HG03521 (cell line): ENCODE measurements around the gene NRTN.
"Not testable (repeated sequence)": the region's sequence is repeated elsewhere in the genome, so short reads cannot be mapped to it uniquely, and the experiment has no call there.

Experiments used
- ATAC-seq: cut with Tn5 transposase; IDR thresholded peaks from one replicate; pipeline ENCODE4 v1.9.1; 2021; ENCODE audit warnings: mild to moderate bottlenecking, moderate library complexity; ENCODE audit not compliant: unreplicated experiment

Gene NRTN

GRCh38 chr19:5832527-5833216 lies 27.8 kb downstream of the NRTN start:
- no peak for ATAC-seq

GRCh38 chr19:5837761-5838352 lies 33.0 kb downstream of the NRTN start:
- ATAC-seq, result no peak

GRCh38 chr19:5838353-5839064 lies 33.6 kb downstream of the NRTN start:
- ATAC-seq, result no peak

GRCh38 chr19:5839065-5840017 lies 34.5 kb downstream of the NRTN start, which contains the start of gene FUT6:
FUT6 (minus strand) TSS chr19:5839702; CDS start chr19:5832567, 7,135 bp downstream.
- ATAC-seq, result no peak

- not testable (repeated sequence) for ATAC-seq
Observed at GRCh38 chr19:5841735-5842111, 36.9 kb downstream of the NRTN start.

GRCh38 chr19:5843295-5843927 lies 38.5 kb downstream of the NRTN start:
- ATAC-seq, result no peak

GRCh38 chr19:5844456-5845433 lies 39.9 kb downstream of the NRTN start:
- ATAC-seq, result no peak

- ATAC-seq, result not testable (repeated sequence)
Observed at GRCh38 chr19:5847846-5848245, 43.0 kb downstream of the NRTN start.

- not testable (repeated sequence) for ATAC-seq
Observed at GRCh38 chr19:5848621-5849020, 43.8 kb downstream of the NRTN start.

GRCh38 chr19:5850189-5850588 lies 45.3 kb downstream of the NRTN start:
- ATAC-seq, result no peak

- no peak for ATAC-seq
Observed at GRCh38 chr19:5850743-5851293, 46.0 kb downstream of the NRTN start.

- no peak for ATAC-seq
Observed at GRCh38 chr19:5851302-5851701, 46.4 kb downstream of the NRTN start, which contains the start of gene FUT3. FUT3 (minus strand) TSS chr19:5851449.

- ATAC-seq, result not testable (repeated sequence)
Observed at GRCh38 chr19:5854121-5854520, 49.3 kb downstream of the NRTN start.

GRCh38 chr19:5855151-5855550 lies 50.3 kb downstream of the NRTN start:
- ATAC-seq, result not testable (repeated sequence)

- no peak for ATAC-seq
Observed at GRCh38 chr19:5857203-5858081, 52.6 kb downstream of the NRTN start.

GRCh38 chr19:5863030-5863665 lies 58.3 kb downstream of the NRTN start:
- no peak for ATAC-seq

GRCh38 chr19:5864013-5864720 lies 59.3 kb downstream of the NRTN start:
- no peak for ATAC-seq
